GF-D8 (cell line): Measurements from ENCODE around the gene GMPR2.
"Not testable (repeated sequence)": the region's sequence is repeated elsewhere in the genome, so short reads cannot be mapped to it uniquely, and the experiment has no call there.

Experiments used
- DNase-seq: peaks from one replicate; lab custom pipeline; 2025; lab: John Stamatoyannopoulos, UW

The GMPR2 gene

DNA sequence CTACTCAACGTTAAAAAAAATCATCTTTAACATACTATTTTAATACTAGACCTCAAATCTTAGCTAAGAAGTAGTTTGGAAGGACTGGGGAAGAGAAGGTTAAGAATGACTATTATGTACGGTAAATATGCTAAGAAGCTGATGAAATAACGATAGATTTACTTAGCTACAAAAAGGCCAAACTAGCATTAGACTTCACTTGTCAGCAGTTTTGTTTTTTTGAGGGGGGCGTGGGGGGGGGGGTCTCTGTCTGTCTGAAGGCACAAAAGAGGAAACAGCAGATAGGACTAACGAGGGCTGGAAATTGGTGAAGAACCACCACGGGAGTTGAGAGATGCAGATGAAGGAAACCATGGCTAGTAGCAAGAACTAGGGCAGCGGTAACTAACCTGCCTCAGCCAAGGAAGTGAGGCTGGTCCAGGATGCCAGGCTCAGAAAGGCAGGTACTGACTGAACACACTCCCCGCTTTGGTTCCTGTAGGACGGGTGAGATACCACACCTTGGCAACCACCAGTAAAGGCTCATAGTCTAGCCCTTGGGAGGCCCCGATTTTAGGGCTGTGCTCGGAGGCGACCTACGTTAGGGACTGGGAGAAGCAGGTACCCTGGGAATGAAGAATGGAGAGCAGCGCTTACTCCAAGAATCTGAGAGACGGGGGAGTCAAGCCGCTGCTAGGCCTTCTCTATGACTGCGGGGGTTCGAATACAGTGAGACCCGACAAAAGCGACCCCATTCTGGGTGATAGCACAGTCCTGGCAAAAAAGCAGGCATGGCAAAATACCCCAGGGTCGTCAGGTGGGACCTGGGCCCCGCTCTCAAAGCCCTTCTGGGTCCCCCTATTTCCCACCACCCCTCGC lies 1.2 kb upstream of the GMPR2 start:
- peak; percentile 40 for DNase-seq

DNA sequence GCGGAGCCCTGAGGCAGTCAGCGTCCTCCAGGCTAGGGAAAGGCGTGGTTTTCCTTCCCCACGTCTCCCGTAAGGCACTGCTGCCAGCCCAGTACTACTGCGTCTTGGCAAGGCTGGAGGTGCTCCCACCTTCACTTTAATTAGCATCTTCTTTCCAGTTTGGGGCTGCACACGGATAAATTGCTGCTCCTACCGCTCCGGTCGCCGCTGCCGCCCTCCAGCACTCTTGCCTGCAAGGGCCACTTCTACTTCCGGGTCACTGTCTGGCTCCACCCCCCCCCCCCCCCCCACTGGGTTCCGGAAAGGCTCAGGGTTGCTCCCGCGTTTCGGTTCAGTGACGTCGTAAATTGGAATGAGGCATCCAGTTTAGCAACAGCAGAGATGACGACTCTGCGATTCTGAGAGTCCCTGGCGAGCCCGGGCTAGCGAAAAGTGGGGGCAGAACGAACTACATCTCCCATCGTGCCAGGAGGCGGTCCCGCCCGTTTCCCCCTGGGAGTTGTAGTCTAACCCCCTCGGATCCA lies 546 bp upstream of the GMPR2 start, which contains the start of gene NEDD8:
NEDD8 (minus strand) TSS at position 247 of the 524 bp plus-strand sequence; CDS start at position 147, 100 bp downstream.
- DNase-seq: peak; percentile 89

DNA sequence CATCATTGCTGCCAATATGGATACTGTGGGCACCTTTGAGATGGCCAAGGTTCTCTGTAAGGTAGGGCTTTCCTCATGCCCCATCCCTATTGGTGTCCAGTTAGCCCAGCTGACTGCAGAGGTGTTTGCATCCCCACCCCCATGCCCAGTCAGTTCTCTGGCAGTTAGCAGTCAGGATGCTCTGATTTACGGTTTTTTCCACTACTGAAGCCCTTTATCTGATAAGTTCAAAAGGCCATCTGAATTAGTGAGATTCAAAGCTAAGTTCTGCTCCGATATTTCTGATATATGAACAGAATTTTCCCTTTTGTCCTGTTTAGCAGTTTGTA lies 773 bp downstream of the GMPR2 start:
- DNase-seq: no peak

DNA sequence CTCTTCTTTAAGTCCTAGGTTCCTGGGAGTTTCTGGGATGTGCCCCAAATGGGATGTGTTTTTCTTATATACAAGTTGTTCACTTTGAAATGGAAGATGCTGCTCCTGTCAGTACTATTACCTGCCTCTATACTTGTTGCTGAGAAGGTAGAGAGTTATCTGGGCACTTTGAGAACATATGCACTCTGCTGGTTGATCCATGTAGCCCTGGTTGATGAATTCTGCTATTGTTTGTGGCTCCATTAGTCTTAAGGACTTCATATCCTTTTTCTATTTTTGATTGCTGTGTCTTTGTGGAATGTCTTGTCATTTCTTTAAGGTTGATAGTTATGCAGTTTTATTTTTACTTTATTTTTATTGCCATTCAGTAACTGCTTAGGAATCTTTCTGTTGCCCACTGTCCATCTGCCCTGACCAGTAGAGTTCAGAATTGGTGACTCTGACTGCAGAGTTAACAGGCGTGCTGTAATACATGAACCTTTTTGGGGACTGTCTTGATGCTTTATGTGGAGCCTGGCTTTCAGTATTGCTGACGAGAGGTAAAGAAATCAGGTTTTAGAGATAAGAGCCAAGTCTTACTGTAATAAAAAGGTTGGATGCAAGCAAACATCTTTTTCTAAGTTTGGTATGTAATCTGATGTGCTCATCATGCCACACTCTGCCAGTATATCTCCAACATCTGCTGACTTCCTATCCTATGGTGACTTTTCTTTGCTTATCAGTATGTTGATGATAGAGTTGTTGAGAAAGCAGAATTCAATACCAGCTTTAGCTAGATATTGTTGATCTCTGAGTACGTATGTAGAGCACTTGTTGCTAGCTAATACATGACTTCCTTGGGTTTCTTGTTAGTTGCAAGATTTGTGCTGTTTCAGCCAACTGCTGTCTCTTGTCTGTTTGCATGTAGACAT lies 1.6 kb downstream of the GMPR2 start:
- DNase-seq: no peak

DNA sequence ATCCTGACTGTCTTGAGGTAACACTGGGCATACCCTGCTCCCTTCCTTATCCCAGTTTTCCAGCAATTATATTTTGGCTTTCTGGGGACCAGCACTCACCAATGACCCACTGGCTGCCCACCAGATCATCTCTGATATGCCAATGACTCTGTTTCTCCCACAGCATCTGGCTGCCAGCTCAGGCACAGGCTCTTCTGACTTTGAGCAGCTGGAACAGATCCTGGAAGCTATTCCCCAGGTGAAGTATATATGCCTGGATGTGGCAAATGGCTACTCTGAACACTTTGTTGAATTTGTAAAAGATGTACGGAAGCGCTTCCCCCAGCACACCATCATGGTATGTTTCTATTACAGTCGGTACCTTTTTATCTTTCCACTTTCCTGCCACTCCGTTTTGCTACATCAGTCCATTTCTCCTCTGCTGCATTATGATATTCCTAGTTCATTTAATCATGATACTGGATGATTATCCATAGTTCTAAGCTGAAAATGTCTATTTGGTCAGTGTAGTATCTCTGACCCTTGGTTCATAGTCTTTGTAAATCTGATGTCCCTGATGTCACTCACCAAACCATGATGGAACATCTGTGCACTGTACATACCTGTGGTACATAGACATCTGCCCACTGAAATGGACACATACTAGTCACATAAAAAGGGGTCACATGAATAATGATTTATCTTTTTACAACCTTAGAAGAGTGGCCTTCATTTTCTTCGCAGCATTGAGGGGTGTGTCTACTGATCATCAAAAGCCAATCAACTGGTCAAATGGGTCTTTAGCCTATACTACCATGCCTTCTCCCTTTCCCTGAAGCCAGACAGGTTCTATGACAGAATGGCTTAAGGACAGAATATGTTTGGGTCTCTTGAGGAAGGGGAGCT lies 3.3 kb downstream of the GMPR2 start:
- no peak for DNase-seq

DNA sequence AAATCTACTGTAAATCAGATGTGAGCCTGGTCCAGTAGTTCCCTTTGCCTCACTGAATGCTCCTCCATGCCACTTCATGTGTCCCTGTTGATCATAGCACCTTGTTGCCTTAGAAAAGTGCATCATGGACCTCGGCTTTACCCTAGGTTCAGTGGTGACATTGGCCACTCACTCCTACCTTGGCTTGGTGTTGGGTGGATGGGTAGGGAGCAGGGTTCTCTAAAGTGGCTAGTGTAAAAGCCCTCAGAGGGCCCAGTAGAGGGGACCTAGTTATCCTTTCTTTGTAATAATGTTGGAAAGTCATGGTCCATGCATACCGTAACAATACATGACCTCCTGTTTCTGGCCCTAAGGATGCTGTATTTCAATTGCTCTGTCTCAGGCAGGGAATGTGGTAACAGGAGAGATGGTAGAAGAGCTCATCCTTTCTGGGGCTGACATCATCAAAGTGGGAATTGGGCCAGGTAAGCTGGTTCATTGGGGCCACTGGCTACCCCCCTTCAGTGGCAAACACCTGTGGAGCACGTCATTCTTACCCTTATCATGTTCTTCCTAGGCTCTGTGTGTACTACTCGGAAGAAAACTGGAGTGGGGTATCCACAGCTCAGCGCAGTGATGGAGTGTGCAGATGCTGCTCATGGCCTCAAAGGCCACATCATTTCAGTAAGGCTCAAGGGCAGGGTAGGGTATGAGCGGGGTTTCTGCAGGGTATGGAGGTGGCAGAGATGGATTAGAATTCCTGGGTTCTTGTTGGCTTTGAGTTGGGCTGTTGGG lies 4.1 kb downstream of the GMPR2 start:
- DNase-seq: no peak

DNA sequence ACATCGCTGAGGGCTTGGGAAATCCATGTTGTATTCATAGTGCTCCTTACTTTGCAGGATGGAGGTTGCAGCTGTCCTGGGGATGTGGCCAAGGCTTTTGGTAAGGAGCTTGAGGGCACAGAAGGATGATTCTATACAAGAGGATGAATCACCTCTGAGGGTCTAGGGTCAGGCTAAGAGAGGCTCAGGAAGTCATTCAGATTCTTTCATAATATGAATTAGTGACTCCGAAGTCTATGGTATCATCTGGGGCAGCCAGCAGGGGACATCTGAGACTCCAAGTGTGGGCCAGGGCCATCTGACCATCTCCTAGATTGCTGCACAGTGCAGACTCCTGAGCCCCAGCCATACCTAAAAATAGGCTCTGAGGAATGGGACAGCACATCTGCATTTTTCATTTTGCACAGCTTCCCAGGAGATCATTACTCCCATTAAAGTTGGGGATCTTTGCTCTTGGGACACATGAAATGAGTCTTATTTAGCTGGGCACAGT lies 4.8 kb downstream of the GMPR2 start:
- DNase-seq: no peak

DNA sequence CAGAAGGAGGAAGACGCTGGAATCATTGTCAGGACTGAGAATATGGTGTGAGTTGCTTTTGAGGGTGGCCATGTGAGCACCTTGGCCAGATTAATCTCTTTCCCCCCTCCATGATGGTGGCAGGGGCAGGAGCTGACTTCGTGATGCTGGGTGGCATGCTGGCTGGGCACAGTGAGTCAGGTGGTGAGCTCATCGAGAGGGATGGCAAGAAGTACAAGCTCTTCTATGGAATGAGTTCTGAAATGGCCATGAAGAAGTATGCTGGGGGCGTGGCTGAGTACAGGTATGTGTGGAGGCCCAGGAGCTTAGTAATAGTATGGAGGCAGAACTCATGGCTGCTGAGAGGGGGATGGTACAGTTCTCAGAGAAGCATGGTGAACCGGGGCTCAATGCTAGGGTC lies 5.4 kb downstream of the GMPR2 start:
- no peak for DNase-seq

DNA sequence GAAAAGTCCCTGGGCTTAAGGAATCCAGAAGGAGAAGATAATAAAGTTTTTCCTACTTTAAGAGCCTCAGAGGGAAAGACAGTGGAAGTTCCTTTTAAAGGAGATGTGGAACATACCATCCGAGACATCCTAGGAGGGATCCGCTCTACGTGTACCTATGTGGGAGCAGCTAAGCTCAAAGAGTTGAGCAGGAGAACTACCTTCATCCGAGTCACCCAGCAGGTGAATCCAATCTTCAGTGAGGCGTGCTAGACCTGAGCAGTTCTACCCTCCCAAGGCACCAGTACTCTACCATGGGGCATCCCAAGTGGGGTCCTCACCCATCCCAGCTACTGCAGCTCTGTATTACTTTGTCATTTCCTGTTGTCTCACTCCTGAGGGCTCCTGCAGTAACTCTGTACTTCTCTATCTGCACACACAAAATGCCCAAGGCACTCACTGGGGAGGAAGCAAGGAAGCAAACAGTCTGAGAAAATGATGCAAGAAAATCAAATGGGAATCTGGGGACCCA lies 5.9 kb downstream of the GMPR2 start:
- no peak for DNase-seq

DNA sequence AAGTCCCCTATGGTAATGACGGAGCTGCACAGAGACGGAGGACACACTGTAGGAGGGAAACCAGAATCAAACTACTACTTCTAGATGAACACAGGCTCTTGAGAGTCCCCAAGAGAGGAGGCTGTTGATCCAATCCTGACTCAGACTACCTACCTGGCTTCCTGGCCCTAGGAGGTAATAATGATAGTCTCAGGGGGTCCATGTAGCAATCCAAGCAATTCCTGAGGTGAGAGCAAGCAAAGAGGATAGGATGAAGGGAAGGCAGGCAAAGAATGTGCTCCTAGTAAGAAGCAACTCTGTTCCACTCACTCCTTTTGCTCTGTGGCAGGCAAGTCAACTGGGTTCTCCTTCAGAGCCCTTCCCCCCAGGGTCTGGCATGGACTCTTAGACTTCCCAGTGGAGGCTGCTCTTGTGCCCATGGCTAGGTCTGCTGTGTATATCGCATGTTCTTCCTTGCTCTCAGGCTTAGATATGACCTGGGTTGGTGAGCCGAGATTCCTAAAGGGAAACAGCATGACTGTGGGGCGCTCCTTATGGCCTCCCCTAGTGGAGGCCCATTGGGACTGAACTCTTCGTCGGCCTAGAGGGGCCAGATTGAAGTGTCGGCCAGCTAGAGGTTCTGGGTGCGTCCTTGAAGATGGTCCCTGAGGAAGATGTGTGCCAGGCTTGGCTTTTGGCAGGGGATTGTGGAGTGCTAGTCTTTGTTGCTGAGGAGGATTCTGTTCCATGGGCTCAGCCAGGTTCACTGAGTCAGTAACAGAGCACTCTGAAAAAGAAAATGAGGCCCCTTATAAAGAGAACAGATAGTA lies 7.6 kb downstream of the GMPR2 start:
- no peak for DNase-seq

DNA sequence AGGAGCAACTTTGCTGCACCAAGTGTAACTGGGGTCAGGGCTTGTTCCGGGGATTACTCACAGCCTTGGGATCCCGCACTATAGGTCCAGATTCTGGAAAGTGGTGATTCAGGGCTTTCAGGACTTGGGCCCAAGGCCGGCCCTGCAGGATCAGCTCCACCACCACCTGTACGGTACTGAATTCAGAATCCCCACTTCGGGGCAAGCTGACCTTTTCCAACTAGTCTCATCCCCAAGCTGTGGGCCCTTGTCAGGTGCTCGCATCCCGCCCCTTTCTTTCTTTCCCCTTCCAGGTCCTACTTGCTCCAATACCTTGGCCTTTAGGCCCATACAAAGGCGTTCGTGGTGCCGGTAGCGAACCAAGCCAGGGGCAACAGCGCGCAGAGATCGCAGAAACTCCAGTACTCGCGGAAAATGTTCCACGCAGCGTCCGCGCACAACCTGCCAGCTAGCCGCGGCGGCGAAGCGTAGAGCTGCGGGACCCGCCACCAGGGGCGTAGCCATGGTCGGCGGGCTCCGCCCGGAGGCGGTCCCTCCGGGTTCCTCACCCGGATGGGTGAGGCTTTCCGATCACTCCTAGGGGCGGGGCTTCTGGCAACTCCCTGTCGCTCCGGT lies 9.2 kb downstream of the GMPR2 start:
- peak; percentile 75 for DNase-seq

DNA sequence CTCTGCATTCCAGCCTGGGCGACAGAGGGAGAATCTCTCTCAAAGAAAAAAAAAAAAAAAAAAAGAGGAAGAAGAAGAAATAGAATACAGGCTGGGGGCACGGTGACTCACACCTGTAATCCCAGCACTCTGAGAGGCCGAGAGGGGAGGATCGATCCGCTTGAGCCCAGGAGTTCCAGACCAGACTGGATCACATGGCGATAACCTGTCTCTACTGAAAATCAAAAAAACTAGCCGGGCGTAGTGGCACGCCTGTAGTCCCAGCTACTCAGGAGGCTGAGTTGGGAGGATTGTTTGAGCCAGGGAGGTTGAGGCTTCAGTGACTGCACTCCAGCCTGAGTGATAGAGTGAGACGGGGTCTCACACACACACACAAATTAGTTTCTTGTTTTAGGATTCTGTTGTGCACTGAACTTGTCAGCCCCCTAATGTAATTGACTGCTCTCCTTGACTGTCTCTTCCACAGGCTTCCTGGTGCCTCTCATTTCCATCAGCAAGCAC lies 10.7 kb downstream of the GMPR2 start:
- peak; percentile 60 for DNase-seq

DNA sequence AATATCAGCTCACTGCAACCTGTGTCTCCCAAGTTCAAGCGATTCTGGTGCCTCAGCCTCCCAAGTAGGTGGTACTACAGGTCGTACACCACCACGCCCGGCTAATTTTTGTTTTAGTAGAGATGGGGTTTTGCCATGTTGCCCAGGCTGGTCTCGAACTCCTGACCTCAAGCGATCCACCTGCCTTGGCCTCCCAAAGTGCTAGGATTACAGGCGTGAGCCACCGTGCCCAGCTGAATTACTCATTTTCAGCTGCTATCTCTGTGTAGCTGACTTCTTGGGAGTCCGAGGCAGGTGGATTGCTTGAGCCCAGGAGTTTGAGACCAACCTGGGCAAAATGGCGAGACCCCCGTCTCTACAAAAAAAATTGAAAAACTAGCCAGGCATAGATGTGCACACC lies 12.6 kb downstream of the GMPR2 start:
- DNase-seq: not testable (repeated sequence)

DNA sequence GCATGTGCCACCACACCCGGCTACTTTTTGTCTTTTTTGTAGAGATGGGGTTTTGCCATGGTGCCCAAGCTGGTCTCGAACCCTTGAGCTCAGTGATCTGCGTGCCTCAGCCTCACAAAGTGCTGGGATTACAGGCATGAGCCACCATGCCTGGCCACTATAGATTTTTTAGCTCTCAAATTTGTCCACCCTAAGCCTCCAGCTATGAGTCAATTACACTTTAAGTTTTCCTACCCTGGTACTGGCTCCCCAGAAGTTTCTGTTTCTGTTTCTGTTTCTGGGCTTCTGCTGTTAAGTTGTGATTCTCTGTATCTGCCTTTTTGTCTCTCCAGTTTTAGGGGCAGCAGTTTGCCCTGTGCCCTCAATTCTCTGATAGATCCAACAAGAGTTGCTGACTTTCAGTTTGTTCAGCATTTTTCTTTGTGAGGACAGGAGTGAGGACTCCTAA lies 14.1 kb downstream of the GMPR2 start:
- no peak for DNase-seq

DNA sequence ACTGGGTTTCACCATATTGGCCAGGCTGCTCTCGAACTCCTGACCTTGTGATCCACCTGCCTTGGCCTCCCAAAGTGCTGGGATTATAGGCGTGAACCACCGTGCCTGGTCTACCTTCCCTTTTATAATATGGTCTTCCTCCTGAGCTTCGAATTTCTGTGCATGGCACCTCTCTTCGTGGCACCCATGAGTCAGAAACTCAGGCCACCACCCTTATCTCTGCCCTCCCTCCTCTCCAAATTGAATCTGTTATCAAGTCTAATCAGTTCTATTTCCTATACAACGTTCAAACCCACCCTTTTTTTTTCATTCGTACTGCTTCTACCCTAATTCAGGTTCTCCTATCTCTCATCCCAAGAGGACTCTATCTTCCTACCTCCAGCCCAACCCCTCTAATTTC lies 14.7 kb downstream of the GMPR2 start:
- DNase-seq: no peak

DNA sequence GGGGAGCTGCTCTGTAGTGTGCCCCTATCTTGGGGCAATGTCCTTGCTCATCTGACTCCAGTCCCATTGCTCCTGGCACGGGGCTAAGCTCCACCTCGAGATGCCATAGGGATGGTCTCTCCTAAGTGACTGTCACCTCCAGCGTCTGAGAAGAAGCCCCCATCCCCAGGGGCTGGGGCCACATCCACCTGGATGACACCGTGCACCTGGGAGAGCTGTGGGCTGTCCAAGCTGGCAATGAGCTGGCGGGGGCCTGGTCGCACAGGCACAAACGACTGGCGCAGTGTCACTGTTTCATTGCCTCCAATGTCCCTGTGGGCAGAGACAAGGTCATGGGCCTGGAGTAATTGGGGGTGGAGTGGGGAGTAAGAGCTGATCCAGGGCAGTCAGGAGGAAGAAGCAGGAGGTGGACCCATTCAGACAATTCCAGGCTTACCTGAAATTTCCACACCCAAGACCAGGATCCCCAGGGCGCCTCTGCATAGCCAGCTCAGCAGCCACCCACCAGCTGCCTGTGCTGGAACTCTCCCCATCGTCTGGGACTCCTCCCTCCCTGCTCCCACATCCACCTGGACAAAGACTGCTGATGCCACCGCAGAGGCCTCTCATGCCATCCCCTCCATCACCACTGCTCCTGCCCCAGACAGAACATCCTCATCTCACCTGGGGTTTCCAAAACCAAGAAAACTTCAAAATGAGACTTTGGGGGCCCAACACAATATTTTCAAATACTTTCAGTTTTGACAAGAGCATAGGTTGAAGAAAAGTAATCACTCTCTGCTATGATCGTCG lies 16.7 kb downstream of the GMPR2 start:
- DNase-seq: no peak

DNA sequence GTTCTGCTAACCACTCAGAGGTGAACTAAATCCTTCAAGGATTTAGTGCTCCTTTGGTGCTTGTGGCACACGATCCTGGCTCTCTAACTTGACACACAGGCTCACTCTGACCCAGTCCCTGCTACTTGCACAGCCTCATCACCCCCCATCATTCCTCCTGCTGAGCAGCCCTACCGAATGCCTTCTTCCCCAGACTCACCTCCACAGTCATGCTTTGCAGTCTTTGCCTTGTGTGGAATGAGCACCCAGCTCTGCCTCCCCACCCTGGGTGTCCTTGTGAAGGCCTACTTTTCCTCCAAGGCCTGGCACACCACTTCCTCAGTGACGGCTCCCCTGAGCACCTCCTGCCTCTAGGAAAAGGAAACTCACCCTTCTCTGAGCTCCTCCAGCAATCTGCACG lies 17.6 kb downstream of the GMPR2 start:
- no peak for DNase-seq

DNA sequence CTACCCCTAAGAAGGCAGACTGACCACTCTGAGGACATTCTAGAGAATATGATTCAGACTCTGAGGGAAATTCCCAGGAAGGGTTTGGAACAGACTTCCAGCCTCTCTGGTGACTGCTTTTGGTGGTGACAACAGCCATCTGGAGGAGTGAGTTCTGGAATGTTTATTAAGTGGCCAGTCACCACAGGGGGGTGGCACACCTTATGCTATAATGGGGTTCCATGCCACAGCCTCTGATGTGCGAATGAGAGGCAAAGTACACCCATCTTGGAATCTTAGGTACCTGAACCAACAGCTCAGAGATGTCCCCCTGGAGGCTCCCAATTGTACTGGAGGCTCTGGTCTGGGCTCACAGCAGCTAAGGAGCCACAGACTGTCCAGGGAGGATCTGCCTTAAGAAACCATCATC lies 19.2 kb downstream of the GMPR2 start:
- DNase-seq: no peak
